ENCODE data around the gene KSR2.
"Not testable (repeated sequence)": the region's sequence is repeated elsewhere in the genome, so short reads cannot be mapped to it uniquely, and the experiment has no call there.

The KSR2 gene

GRCh38 chr12:117892441-117892840 is 76.3 kb downstream of the KSR2 start:
- no peak for DNase-seq (ENCODE audit: low read depth in 2 of 3, low spot score in 1 of 3)

GRCh38 chr12:117891265-117891664 is 77.5 kb downstream of the KSR2 start:
- DNase-seq (ENCODE audit: low read depth in 2 of 3, low spot score in 1 of 3), result not testable (repeated sequence)

GRCh38 chr12:117890644-117891043 is 78.1 kb downstream of the KSR2 start:
- no peak for DNase-seq (ENCODE audit: low read depth in 2 of 3, low spot score in 1 of 3)

GRCh38 chr12:117890137-117890536 is 78.7 kb downstream of the KSR2 start:
- no peak for DNase-seq (ENCODE audit: low read depth in 2 of 3, low spot score in 1 of 3)

GRCh38 chr12:117889098-117889497 is 79.7 kb downstream of the KSR2 start:
- DNase-seq (ENCODE audit: low read depth in 2 of 3, low spot score in 1 of 3), result no peak

- DNase-seq (ENCODE audit: low read depth in 2 of 3, low spot score in 1 of 3), result no peak
Measured at GRCh38 chr12:117885211-117885610, 83.6 kb downstream of the KSR2 start.

- no peak for DNase-seq (ENCODE audit: low read depth in 2 of 3, low spot score in 1 of 3)
Measured at GRCh38 chr12:117884161-117884560, 84.6 kb downstream of the KSR2 start.

- DNase-seq (ENCODE audit: low read depth in 2 of 3, low spot score in 1 of 3), result no peak
Measured at GRCh38 chr12:117882603-117883184, 86.1 kb downstream of the KSR2 start.

- DNase-seq (ENCODE audit: low read depth in 2 of 3, low spot score in 1 of 3), result no peak
Measured at GRCh38 chr12:117882181-117882580, 86.6 kb downstream of the KSR2 start.

- DNase-seq (ENCODE audit: low read depth in 2 of 3, low spot score in 1 of 3), result no peak
Measured at GRCh38 chr12:117881517-117881916, 87.3 kb downstream of the KSR2 start.

- no peak for DNase-seq (ENCODE audit: low read depth in 2 of 3, low spot score in 1 of 3)
Measured at GRCh38 chr12:117878605-117879004, 90.2 kb downstream of the KSR2 start.

GRCh38 chr12:117876436-117876816 is 92.4 kb downstream of the KSR2 start:
- DNase-seq (ENCODE audit: low read depth in 2 of 3, low spot score in 1 of 3), result no peak

GRCh38 chr12:117875744-117876435 is 92.9 kb downstream of the KSR2 start:
- DNase-seq (ENCODE audit: low read depth in 2 of 3, low spot score in 1 of 3), result peak in 1 of 3 donors; percentile 39

- DNase-seq (ENCODE audit: low read depth in 2 of 3, low spot score in 1 of 3), result peak; percentile 64 to 84 (median 64)
Measured at GRCh38 chr12:117874842-117875434, 93.9 kb downstream of the KSR2 start.

- not testable (repeated sequence) for DNase-seq (ENCODE audit: low read depth in 2 of 3, low spot score in 1 of 3)
Measured at GRCh38 chr12:117874198-117874597, 94.6 kb downstream of the KSR2 start.

- DNase-seq (ENCODE audit: low read depth in 2 of 3, low spot score in 1 of 3), result no peak
Measured at GRCh38 chr12:117872546-117873169, 96.1 kb downstream of the KSR2 start.

- DNase-seq (ENCODE audit: low read depth in 2 of 3, low spot score in 1 of 3), result no peak
Measured at GRCh38 chr12:117869551-117869950, 99.2 kb downstream of the KSR2 start.

GRCh38 chr12:117867348-117867747 is 101.4 kb downstream of the KSR2 start:
- DNase-seq (ENCODE audit: low read depth in 2 of 3, low spot score in 1 of 3), result no peak

- no peak for DNase-seq (ENCODE audit: low read depth in 2 of 3, low spot score in 1 of 3)
Measured at GRCh38 chr12:117865505-117865904, 103.3 kb downstream of the KSR2 start.

- no peak for DNase-seq (ENCODE audit: low read depth in 2 of 3, low spot score in 1 of 3)
Measured at GRCh38 chr12:117863002-117863709, 105.6 kb downstream of the KSR2 start.

GRCh38 chr12:117861691-117862090 is 107.1 kb downstream of the KSR2 start:
- no peak for DNase-seq (ENCODE audit: low read depth in 2 of 3, low spot score in 1 of 3)
